Fibroblast of skin of scalp (primary cell): Measurements from ENCODE around the gene AP3B1.

Source experiments
- DNase-seq: peaks from one replicate; pipeline ENCODE4 v3.0.0-alpha.2; 2013

Gene AP3B1

GRCh38 chr5:77999399-77999798, 295.1 kb downstream of the AP3B1 start:
- DNase-seq = no peak

- no peak for DNase-seq
Observed at GRCh38 chr5:77996943-77997342, 297.6 kb downstream of the AP3B1 start.

- no peak for DNase-seq
Observed at GRCh38 chr5:77995793-77996409, 298.6 kb downstream of the AP3B1 start.

GRCh38 chr5:77994943-77995342, 299.6 kb downstream of the AP3B1 start:
- DNase-seq = no peak

- DNase-seq = no peak
Observed at GRCh38 chr5:77993855-77994318, 300.6 kb downstream of the AP3B1 start.

GRCh38 chr5:77993141-77993854, 301.2 kb downstream of the AP3B1 start:
- no peak for DNase-seq

GRCh38 chr5:77991084-77991483, 303.4 kb downstream of the AP3B1 start:
- no peak for DNase-seq

GRCh38 chr5:77990020-77990419, 304.5 kb downstream of the AP3B1 start:
- DNase-seq = no peak

GRCh38 chr5:77987988-77988387, 306.5 kb downstream of the AP3B1 start:
- DNase-seq = no peak

GRCh38 chr5:77987331-77987730, 307.2 kb downstream of the AP3B1 start:
- no peak for DNase-seq

GRCh38 chr5:77986261-77986660, 308.2 kb downstream of the AP3B1 start:
- no peak for DNase-seq

- DNase-seq = no peak
Observed at GRCh38 chr5:77985247-77985646, 309.3 kb downstream of the AP3B1 start.

- no peak for DNase-seq
Observed at GRCh38 chr5:77984587-77984986, 309.9 kb downstream of the AP3B1 start.

GRCh38 chr5:77983482-77984199, 310.9 kb downstream of the AP3B1 start:
- DNase-seq = no peak

GRCh38 chr5:77981820-77982219, 312.7 kb downstream of the AP3B1 start:
- no peak for DNase-seq

GRCh38 chr5:77974576-77974975, 319.9 kb downstream of the AP3B1 start:
- no peak for DNase-seq

- no peak for DNase-seq
Observed at GRCh38 chr5:77973253-77973609, 321.3 kb downstream of the AP3B1 start.

- no peak for DNase-seq
Observed at GRCh38 chr5:77972469-77973252, 321.8 kb downstream of the AP3B1 start.

GRCh38 chr5:77971776-77972468, 322.6 kb downstream of the AP3B1 start:
- DNase-seq = no peak

GRCh38 chr5:77970891-77971290, 323.6 kb downstream of the AP3B1 start:
- no peak for DNase-seq

- no peak for DNase-seq
Observed at GRCh38 chr5:77963795-77964194, 330.7 kb downstream of the AP3B1 start.

GRCh38 chr5:77960863-77961396, 333.6 kb downstream of the AP3B1 start:
- no peak for DNase-seq
